ENCODE measurements around the gene KLC1.

The KLC1 gene

GRCh38 chr14:103725001-103725682 is 96.1 kb downstream of the KLC1 start:
- no peak for DNase-seq

GRCh38 chr14:103725739-103726395 is 96.9 kb downstream of the KLC1 start:
- DNase-seq, result no peak

GRCh38 chr14:103726474-103726873 is 97.5 kb downstream of the KLC1 start:
- no peak for DNase-seq

- no peak for DNase-seq
Measured at GRCh38 chr14:103727313-103727980, 98.4 kb downstream of the KLC1 start.

- DNase-seq, result no peak
Measured at GRCh38 chr14:103728141-103728540, 99.1 kb downstream of the KLC1 start.

GRCh38 chr14:103728721-103729120 is 99.7 kb downstream of the KLC1 start:
- DNase-seq, result no peak

GRCh38 chr14:103729496-103730448 is 100.8 kb downstream of the KLC1 start:
- DNase-seq, result no peak

- no peak for DNase-seq
Measured at GRCh38 chr14:103730490-103731035, 101.6 kb downstream of the KLC1 start.

- DNase-seq, result no peak
Measured at GRCh38 chr14:103731481-103731880, 102.5 kb downstream of the KLC1 start.

- no peak for DNase-seq
Measured at GRCh38 chr14:103731916-103732867, 103.2 kb downstream of the KLC1 start.

GRCh38 chr14:103732868-103733620 is 104.0 kb downstream of the KLC1 start:
- no peak for DNase-seq

- DNase-seq, result no peak
Measured at GRCh38 chr14:103733651-103734050, 104.6 kb downstream of the KLC1 start.

GRCh38 chr14:103734081-103734888 is 105.3 kb downstream of the KLC1 start:
- DNase-seq, result no peak

GRCh38 chr14:103735022-103735421 is 106.0 kb downstream of the KLC1 start:
- no peak for DNase-seq

- no peak for DNase-seq
Measured at GRCh38 chr14:103735439-103735814, 106.4 kb downstream of the KLC1 start.

- DNase-seq, result no peak
Measured at GRCh38 chr14:103735815-103736545, 107.0 kb downstream of the KLC1 start.

- DNase-seq, result no peak
Measured at GRCh38 chr14:103736546-103737431, 107.8 kb downstream of the KLC1 start.

GRCh38 chr14:103737432-103738045 is 108.5 kb downstream of the KLC1 start:
- no peak for DNase-seq
